Transverse colon (tissue), 4 donors: ENCODE results near the gene SLC22A4.

ENCODE experiments used
- CTCF ChIP-seq, 5 experiments: fragments of 200-600 bp in 3 of 5; fragments of 450-650 bp in 2 of 5; sonication (generic) in 3 of 5; IDR thresholded peaks; 1 replicate in 2 of 5; 2 replicates in 3 of 5; pipeline ENCODE4 v1.5.1; 2016 to 2017; ENCODE audit warnings: antibody characterized with exemption in 5 of 5, inconsistent platforms in 3 of 5, mild to moderate bottlenecking in 2 of 5, moderate library complexity in 1 of 5
- EP300 ChIP-seq: sonication (generic); formaldehyde crosslinking; IDR thresholded peaks from one replicate; pipeline ENCODE4 v1.6.1; 2017; ENCODE audit warnings: antibody characterized with exemption, low read depth
- POLR2A ChIP-seq: fragments of 450-650 bp; IDR thresholded peaks from one replicate; pipeline ENCODE4 v1.6.1; 2016; ENCODE audit warnings: antibody characterized with exemption, mild to moderate bottlenecking, moderate library complexity
- POLR2AphosphoS5 ChIP-seq, 3 donors: sonication (generic); formaldehyde crosslinking; IDR thresholded peaks; one replicate each; pipeline ENCODE4 v1.6.1; 2016; ENCODE audit warnings: antibody characterized with exemption in 3 of 3

- TF ChIP-seq CTCF (IDR thresholded peaks at IDR 0.05) (no peak), POLR2AphosphoS5 (IDR thresholded peaks at IDR 0.05) (no peak), POLR2A (no peak), EP300 (no peak)
Measured at GRCh38 chr5:132270706-132271105, 23.5 kb upstream of the SLC22A4 start.
